T-cell (primary cell): ENCODE measurements around the gene SEC63. TPM values are rescaled to one million over a fixed set of nuclear protein-coding genes. Genes with fewer than 3 reads are reported as not detected.
A peak's percentile ranks its signal among the peaks of the same experiment; 100 is the strongest.
"Not testable (repeated sequence)": the region's sequence is repeated elsewhere in the genome, so short reads cannot be mapped to it uniquely, and the experiment has no call there.

Experiments used
- ATAC-seq, 4 experiments: fragments of 200-7000 bp in 3 of 4; fragments of 150-1000 bp in 1 of 4; cut with Tn5 transposase; replicated peaks in 1 of 4; 1 replicate in 3 of 4; 2 replicates in 1 of 4; pipeline ENCODE4 v1.10.0; 2021; ENCODE audit warnings: moderate library complexity in 3 of 4, mild to moderate bottlenecking in 2 of 4, moderate number of reproducible peaks in 1 of 4
- CTCF ChIA-PET, 2 donors: fragments of 300-600 bp; sonication (Branson Sonifier 250); formaldehyde crosslinking; loops; one replicate each; lab custom pipeline; 2022; ENCODE audit warnings: antibody characterized with exemption in 2 of 2; lab: Charles Lee
- POLR2A ChIA-PET, 2 donors: fragments of 300-600 bp; sonication (Branson Sonifier 250); formaldehyde crosslinking; loops; one replicate each; lab custom pipeline; 2022; ENCODE audit warnings: antibody characterized with exemption in 2 of 2; lab: Charles Lee
- DNase-seq, 35 experiments: peaks; one replicate each; pipeline versions ENCODE4 v3.0.0 to v3.0.0-alpha.2; 2013 to 2023
- H3K27ac ChIP-seq: one replicate; pipeline ENCODE4 v1.5.1; 2013; ENCODE audit warnings: low read length
- H3K27me3 ChIP-seq, 2 experiments: replicated peaks in 1 of 2; 1 replicate in 1 of 2; 2 replicates in 1 of 2; pipeline versions ENCODE4 v1.6.1 to v1.7.0; 2013; ENCODE audit warnings: low read length in 1 of 2, mixed read lengths in 1 of 2; ENCODE audit not compliant: control insufficient read depth in 2 of 2, insufficient read depth in 2 of 2; ENCODE audit errors: extremely low read depth in 1 of 2
- H3K36me3 ChIP-seq, 2 donors: 1 replicate in 1 of 2; 2 replicates in 1 of 2; pipeline versions ENCODE4 v1.6.1 to v1.7.0; 2013; ENCODE audit warnings: low read length in 1 of 2; ENCODE audit not compliant: control insufficient read depth in 2 of 2, insufficient read depth in 1 of 2; ENCODE audit errors: extremely low read depth in 1 of 2
- H3K4me1 ChIP-seq, 2 experiments: 1 replicate in 1 of 2; 2 replicates in 1 of 2; pipeline versions ENCODE4 v1.6.1 to v1.7.0; 2013; ENCODE audit warnings: low read length in 2 of 2, mixed read lengths in 1 of 2; ENCODE audit not compliant: insufficient read depth in 2 of 2, control insufficient read depth in 1 of 2; ENCODE audit errors: extremely low read depth in 1 of 2
- H3K4me3 ChIP-seq, 2 donors: 1 replicate in 1 of 2; 2 replicates in 1 of 2; pipeline versions ENCODE4 v1.5.1 to v1.7.0; 2013; ENCODE audit warnings: mild to moderate bottlenecking in 2 of 2, low read length in 1 of 2, moderate library complexity in 1 of 2; ENCODE audit not compliant: control insufficient read depth in 1 of 2; ENCODE audit errors: extremely low read depth in 1 of 2
- H3K9me3 ChIP-seq: 2 replicates; pipeline ENCODE4 v1.7.0; 2013
- H3K27ac Mint-ChIP-seq, 2 donors: one replicate each; pipeline ENCODE4 v1.8.0; 2020 to 2021; ENCODE audit warnings: mild to moderate bottlenecking in 2 of 2, mixed read lengths in 2 of 2
- H3K27me3 Mint-ChIP-seq, 2 donors: one replicate each; pipeline ENCODE4 v1.8.0; 2021 to 2022; ENCODE audit warnings: mixed read lengths in 2 of 2
- H3K36me3 Mint-ChIP-seq: one replicate; pipeline ENCODE4 v1.8.0; 2021; ENCODE audit warnings: mixed read lengths
- H3K4me1 Mint-ChIP-seq, 3 donors: one replicate each; pipeline ENCODE4 v1.8.0; 2020 to 2022; ENCODE audit warnings: mixed read lengths in 3 of 3, mild to moderate bottlenecking in 1 of 3
- H3K4me3 Mint-ChIP-seq, 3 donors: one replicate each; pipeline ENCODE4 v1.8.0; 2020 to 2022; ENCODE audit warnings: mild to moderate bottlenecking in 3 of 3, mixed read lengths in 3 of 3, moderate library complexity in 3 of 3
- H3K9me3 Mint-ChIP-seq, 3 donors: one replicate each; pipeline ENCODE4 v1.8.0; 2020 to 2022; ENCODE audit warnings: mixed read lengths in 3 of 3
- WGBS: methylation state at CpG from one replicate; pipeline ENCODE4 v1.1.5; 2013; ENCODE audit warnings: missing lambda C conversion rate; ENCODE audit not compliant: insufficient coverage; 5-methylcytosine and 5-hydroxymethylcytosine counted together
- total RNA-seq, 35 experiments: library from RNA in 6 of 35; stranded (reverse) in 6 of 35; fragments of 120-200 nt in 1 of 35; gene quantifications; one replicate each; pipeline versions ENCODE4 v1.2.1 to v1.2.4 and lab custom pipeline; 2013 to 2026

Gene SEC63
- total RNA-seq, 5 donors from 2014 or later (not counting 1 experiment from before 2014, with no cell fraction given), result 56.2 to 85.5 (median 68.7) TPM

- DNase-seq (no peak), ATAC-seq (no peak)
- Mint-ChIP-seq H3K27me3 (no peaks in the 10 kb centered on the region), H3K9me3 (no peaks in the 10 kb centered on the region), H3K4me3 (no peak overlapping the region), H3K4me1 (peaks cover 0 to 7% (median 4%) of the 10 kb centered on the region in 3 donors), H3K27ac (no peak overlapping the region), H3K36me3 (no peaks in the 10 kb centered on the region)
- ChIA-PET CTCF (interaction anchor here (0.5 to 2.0 kb wide), 7 partner anchors 17 to 1419 kb away, joined by 3 to 7 read pairs (median 3); no protein-coding TSS in a partner anchor), POLR2A (no interaction called here)
- no CpG with 5 or more reads among the region's 5 CpGs for WGBS
- H3K27me3 ChIP-seq, result peaks cover 0 to 11% of the 10 kb centered on the region in 2 experiments
- peaks cover 0 to 2% of the 10 kb centered on the region in 2 donors for H3K36me3 ChIP-seq
- no peak overlapping the region for H3K4me3 ChIP-seq
- no peak overlapping the region for H3K27ac ChIP-seq
- H3K9me3 ChIP-seq, result no peaks in the 10 kb centered on the region
- H3K4me1 ChIP-seq, result peaks cover 0 to 4% of the 10 kb centered on the region in 2 experiments
Observed at GRCh38 chr6:107864226-107865127, 93.5 kb downstream of the SEC63 start.

DNA sequence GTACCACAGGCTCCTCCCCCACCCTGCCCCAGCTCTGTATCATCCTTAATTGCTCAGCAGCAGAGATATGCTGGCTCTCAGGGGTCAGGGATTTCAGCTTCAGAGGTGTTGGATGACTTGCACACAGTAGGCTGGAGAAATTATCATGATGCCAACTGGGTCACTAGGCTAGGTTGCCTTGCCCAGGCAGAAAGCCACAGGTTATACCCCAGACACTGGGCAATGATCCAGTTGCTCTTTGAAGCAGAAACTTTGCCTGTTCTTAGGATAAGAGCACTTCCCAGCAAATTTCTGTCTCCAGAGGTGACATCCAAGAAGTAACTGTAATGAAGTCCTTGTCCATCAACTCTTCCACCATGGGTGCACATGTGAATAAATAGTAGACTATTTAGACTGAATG is 95.6 kb downstream of the SEC63 start:
- Mint-ChIP-seq H3K4me3 (no peak overlapping the region), H3K27ac (no peak overlapping the region), H3K36me3 (no peaks in the 10 kb centered on the region), H3K27me3 (no peaks in the 10 kb centered on the region), H3K4me1 (peaks cover 0 to 5% (median 2%) of the 10 kb centered on the region in 3 donors), H3K9me3 (no peaks in the 10 kb centered on the region)
- H3K4me3 ChIP-seq, result no peak overlapping the region
- ATAC-seq, result no peak
- no peak overlapping the region for H3K27ac ChIP-seq
- CTCF ChIA-PET, result interaction anchor here (0.7 to 2.0 kb wide), 2 partner anchors 132 to 186 kb away, joined by 3 to 6 read pairs; no protein-coding TSS in a partner anchor
- POLR2A ChIA-PET, result no interaction called here
- no peak for DNase-seq
- H3K36me3 ChIP-seq, result no peaks in the 10 kb centered on the region
- H3K4me1 ChIP-seq, result peaks cover 0 to 4% of the 10 kb centered on the region in 2 experiments
- H3K9me3 ChIP-seq, result no peaks in the 10 kb centered on the region
- peaks cover 0 to 11% of the 10 kb centered on the region in 2 experiments for H3K27me3 ChIP-seq

- DNase-seq, CTCF ChIA-PET, POLR2A ChIA-PET, H3K9me3 Mint-ChIP-seq, H3K4me3 Mint-ChIP-seq, H3K36me3 Mint-ChIP-seq, H3K27ac Mint-ChIP-seq, H3K27me3 Mint-ChIP-seq, H3K9me3 ChIP-seq, ATAC-seq, H3K36me3 ChIP-seq, H3K4me1 ChIP-seq, H3K4me1 Mint-ChIP-seq, H3K27ac ChIP-seq, H3K4me3 ChIP-seq: not testable (repeated sequence)
- no CpG with 5 or more reads among the region's 4 CpGs for WGBS
- peaks cover 0 to 11% of the 10 kb centered on the region in 2 experiments for H3K27me3 ChIP-seq
Observed at GRCh38 chr6:107860963-107861362, 97.0 kb downstream of the SEC63 start.

DNA sequence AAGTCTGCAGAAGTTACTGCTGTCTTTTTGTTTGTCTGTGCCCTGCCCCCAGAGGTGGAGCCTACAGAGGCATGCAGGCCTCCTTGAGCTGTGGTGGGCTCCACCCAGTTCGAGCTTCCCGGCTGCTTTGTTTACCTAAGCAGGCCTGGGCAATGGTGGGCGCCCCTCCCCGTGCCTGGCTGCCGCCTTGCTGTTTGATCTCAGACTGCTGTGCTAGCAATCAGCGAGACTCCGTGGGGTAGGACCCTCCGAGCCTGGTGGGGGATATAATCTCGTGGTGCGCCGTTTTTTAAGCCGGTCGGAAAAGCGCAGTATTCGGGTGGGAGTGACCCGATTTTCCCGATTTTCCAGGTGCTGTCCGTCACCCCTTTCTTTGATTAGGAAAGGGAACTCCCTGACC is 97.9 kb downstream of the SEC63 start:
- H3K27me3 Mint-ChIP-seq, result not testable (repeated sequence)

GRCh38 chr6:107853230-107853629 is 104.8 kb downstream of the SEC63 start:
- Histone ChIP-seq H3K9me3 (no peaks in the 10 kb centered on the region), H3K4me1 (peaks cover 0 to 6% of the 10 kb centered on the region in 2 experiments), H3K27ac (no peak overlapping the region), H3K36me3 (no peaks in the 10 kb centered on the region), H3K4me3 (no peak overlapping the region), H3K27me3 (peaks cover 0 to 3% of the 10 kb centered on the region in 2 experiments)
- Mint-ChIP-seq H3K4me1 (peaks cover 9 to 21% (median 9%) of the 10 kb centered on the region in 3 donors), H3K36me3 (no peaks in the 10 kb centered on the region), H3K27ac (peak overlapping the region in 1 of 2 donors; percentile 8), H3K4me3 (no peak overlapping the region), H3K27me3 (no peaks in the 10 kb centered on the region), H3K9me3 (no peaks in the 10 kb centered on the region)
- ChIA-PET CTCF (no interaction called here), POLR2A (no interaction called here)
- ATAC-seq, result no peak
- DNase-seq, result no peak
- WGBS, result no CpG with 5 or more reads among the region's 3 CpGs

More for the DNA sequence above, 97.9 kb downstream of the SEC63 start:
- H3K4me3 ChIP-seq, H3K4me1 Mint-ChIP-seq, H3K27ac Mint-ChIP-seq, H3K9me3 Mint-ChIP-seq, H3K36me3 ChIP-seq, H3K27ac ChIP-seq, H3K9me3 ChIP-seq, H3K36me3 Mint-ChIP-seq, DNase-seq, ATAC-seq, POLR2A ChIA-PET, H3K4me3 Mint-ChIP-seq, H3K4me1 ChIP-seq: not testable (repeated sequence)
- CTCF ChIA-PET, result interaction anchor here in 1 of 2 donors (0.6 kb wide), 1 partner anchor 393 kb away, joined by 4 read pairs; no protein-coding TSS in a partner anchor
- 80% methylated on average over 6 of the region's 18 CpGs for WGBS
- H3K27me3 ChIP-seq, result peaks cover 0 to 11% of the 10 kb centered on the region in 2 experiments

DNA sequence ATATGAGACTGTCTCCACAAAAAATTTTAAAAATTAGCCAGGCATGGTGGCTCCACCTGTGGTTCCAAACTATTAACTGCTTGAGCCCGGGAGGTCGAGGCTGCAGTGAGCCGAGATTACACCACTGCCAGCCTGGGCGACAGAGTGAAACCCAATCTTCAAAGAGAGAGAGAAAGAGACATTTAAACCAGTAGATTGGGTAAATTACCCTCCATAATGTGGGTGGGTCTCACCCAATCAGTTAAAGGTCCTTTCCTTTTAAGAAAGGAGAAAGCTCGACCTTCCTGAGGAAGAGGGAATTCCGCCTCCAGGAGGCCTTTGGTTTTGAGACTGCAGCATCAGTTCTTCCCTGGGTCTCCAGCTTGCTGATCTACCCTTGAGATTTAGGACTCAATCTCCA is 108.7 kb downstream of the SEC63 start:
- WGBS, result 100% methylated on average over 1 of the region's 6 CpGs
- Histone ChIP-seq H3K27me3 (peaks cover 0 to 3% of the 10 kb centered on the region in 2 experiments), H3K9me3 (no peaks in the 10 kb centered on the region), H3K36me3 (no peaks in the 10 kb centered on the region), H3K4me1 (peaks cover 3 to 13% of the 10 kb centered on the region in 2 experiments), H3K27ac (no peak overlapping the region), H3K4me3 (no peak overlapping the region)
- no peak for DNase-seq
- H3K4me3 Mint-ChIP-seq, result peak overlapping the region in 1 of 3 donors; percentile 82
- H3K36me3 Mint-ChIP-seq, result no peaks in the 10 kb centered on the region
- ChIA-PET POLR2A (interaction anchor here in 1 of 2 donors (1.6 kb wide), 1 partner anchor 25 kb away, joined by 12 read pairs; the partner anchor contains the start of gene SCML4), CTCF (interaction anchor here (0.6 to 5.1 kb wide), 13 partner anchors 9 to 1332 kb away, joined by 3 to 58 read pairs (median 4); partner anchors contain the start of gene SCML4 (in 1 of the 2))
- ATAC-seq, result no peak
- peaks cover 18 to 31% (median 22%) of the 10 kb centered on the region in 3 donors for H3K4me1 Mint-ChIP-seq
- no peaks in the 10 kb centered on the region for H3K27me3 Mint-ChIP-seq
- no peaks in the 10 kb centered on the region for H3K9me3 Mint-ChIP-seq
- H3K27ac Mint-ChIP-seq, result no peak overlapping the region
